Measurements from ENCODE around the gene ABCF3. TPM values are rescaled to one million over a fixed set of nuclear protein-coding genes. Genes with fewer than 3 reads are reported as not detected.

Gene ABCF3
- total and polyA plus RNA-seq, 2 of the 13 experiments (the other 11 are each of a cell fraction or from before 2014, with no cell fraction given), result 38.8 to 46.5 TPM

DNA sequence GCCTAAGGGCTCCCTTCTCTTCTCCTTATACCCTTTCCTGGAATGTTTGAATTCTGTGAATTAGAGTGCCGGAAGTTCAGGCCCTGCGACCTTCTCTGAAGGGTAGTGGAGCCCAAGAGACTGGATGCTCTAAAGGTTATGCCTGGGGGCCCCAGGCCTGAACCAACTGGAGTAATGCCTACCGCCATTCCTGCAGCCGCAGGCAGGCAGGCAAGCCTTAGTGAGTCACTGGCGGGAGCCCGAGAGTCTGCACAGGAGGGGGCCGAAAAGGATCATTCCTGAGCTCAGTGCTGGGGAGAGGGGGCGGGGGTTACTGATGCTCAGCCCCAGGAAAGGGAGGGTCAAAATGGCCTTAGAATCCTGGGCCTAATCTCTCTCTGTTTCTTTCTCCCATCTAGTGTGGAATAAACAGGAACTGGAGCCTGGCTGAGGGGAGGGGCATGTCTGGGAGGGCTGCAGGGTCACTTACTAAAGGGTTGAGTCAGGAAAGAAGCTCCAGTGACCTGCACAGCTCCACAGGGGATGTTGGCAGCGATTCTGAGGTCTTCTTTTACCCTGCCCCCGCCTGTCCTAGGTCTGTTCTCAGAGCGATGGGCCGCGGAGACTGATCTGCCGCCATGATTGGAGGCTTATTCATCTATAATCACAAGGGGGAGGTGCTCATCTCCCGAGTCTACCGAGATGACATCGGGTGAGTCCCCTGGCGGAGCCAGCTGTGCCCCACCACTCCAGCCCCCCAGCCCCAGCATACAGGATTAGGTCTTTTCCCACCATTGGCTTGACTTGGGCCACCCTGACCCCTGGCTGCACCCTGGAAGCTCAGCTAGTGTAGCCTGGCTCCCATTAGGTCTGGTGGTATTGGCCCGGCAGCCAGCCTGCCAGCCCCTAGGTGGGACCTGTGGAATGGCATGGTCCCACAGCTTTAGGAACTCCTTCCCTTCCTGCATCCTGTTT lies 9.3 kb upstream of the ABCF3 start (continued):
- TF ChIP-seq ZNF563 (CRISPR knock-in tag; IDR thresholded peaks at IDR 0.05) (no peak), POLR2A (IDR thresholded peaks at IDR 0.05; ENCODE audit: insufficient read depth in 1 of 2, low read depth in 2 of 2, low read length in 2 of 2) (peak in 1 of 2 experiments; percentile 23; a peak in 1 of 4 replicates), ZFX (CRISPR knock-in tag; IDR thresholded peaks at IDR 0.05; ENCODE audit: low read depth) (peak; percentile 59), SMYD3 (CRISPR knock-in tag; IDR thresholded peaks at IDR 0.05) (no peak), NR2F2 (IDR thresholded peaks at IDR 0.05; ENCODE audit: borderline replicate concordance, low read depth) (no peak), ATF7 (IDR thresholded peaks at IDR 0.05) (no peak), ATF7 (CRISPR knock-in tag; IDR thresholded peaks at IDR 0.05) (no peak), ELF1 (CRISPR knock-in tag; IDR thresholded peaks at IDR 0.05) (0 out of 2 replicates have a peak, but pooled peaks have one; percentile 22), XRCC5 (optimal IDR thresholded peaks at IDR 0.05; ENCODE audit: low read length) (no peak), FOXP1 (IDR thresholded peaks at IDR 0.05) (no peak), FOXP1 (CRISPR knock-in tag; IDR thresholded peaks at IDR 0.05) (no peak), KLF6 (CRISPR knock-in tag; IDR thresholded peaks at IDR 0.05) (no peak)
- TF ChIP-seq, protein P1, sequence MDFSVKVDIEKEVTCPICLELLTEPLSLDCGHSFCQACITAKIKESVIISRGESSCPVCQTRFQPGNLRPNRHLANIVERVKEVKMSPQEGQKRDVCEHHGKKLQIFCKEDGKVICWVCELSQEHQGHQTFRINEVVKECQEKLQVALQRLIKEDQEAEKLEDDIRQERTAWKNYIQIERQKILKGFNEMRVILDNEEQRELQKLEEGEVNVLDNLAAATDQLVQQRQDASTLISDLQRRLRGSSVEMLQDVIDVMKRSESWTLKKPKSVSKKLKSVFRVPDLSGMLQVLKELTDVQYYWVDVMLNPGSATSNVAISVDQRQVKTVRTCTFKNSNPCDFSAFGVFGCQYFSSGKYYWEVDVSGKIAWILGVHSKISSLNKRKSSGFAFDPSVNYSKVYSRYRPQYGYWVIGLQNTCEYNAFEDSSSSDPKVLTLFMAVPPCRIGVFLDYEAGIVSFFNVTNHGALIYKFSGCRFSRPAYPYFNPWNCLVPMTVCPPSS (IDR thresholded peaks at IDR 0.05), result no peak
- TF ChIP-seq, protein P2, sequence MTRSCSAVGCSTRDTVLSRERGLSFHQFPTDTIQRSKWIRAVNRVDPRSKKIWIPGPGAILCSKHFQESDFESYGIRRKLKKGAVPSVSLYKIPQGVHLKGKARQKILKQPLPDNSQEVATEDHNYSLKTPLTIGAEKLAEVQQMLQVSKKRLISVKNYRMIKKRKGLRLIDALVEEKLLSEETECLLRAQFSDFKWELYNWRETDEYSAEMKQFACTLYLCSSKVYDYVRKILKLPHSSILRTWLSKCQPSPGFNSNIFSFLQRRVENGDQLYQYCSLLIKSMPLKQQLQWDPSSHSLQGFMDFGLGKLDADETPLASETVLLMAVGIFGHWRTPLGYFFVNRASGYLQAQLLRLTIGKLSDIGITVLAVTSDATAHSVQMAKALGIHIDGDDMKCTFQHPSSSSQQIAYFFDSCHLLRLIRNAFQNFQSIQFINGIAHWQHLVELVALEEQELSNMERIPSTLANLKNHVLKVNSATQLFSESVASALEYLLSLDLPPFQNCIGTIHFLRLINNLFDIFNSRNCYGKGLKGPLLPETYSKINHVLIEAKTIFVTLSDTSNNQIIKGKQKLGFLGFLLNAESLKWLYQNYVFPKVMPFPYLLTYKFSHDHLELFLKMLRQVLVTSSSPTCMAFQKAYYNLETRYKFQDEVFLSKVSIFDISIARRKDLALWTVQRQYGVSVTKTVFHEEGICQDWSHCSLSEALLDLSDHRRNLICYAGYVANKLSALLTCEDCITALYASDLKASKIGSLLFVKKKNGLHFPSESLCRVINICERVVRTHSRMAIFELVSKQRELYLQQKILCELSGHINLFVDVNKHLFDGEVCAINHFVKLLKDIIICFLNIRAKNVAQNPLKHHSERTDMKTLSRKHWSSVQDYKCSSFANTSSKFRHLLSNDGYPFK (CRISPR knock-in tag; IDR thresholded peaks at IDR 0.05; ENCODE audit: borderline replicate concordance), result peak; percentile 69; the same call in 1 of the 2 replicates
- TF ChIP-seq, protein P3, sequence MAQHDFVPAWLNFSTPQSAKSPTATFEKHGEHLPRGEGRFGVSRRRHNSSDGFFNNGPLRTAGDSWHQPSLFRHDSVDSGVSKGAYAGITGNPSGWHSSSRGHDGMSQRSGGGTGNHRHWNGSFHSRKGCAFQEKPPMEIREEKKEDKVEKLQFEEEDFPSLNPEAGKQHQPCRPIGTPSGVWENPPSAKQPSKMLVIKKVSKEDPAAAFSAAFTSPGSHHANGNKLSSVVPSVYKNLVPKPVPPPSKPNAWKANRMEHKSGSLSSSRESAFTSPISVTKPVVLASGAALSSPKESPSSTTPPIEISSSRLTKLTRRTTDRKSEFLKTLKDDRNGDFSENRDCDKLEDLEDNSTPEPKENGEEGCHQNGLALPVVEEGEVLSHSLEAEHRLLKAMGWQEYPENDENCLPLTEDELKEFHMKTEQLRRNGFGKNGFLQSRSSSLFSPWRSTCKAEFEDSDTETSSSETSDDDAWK (CRISPR knock-in tag; IDR thresholded peaks at IDR 0.05), result no peak
- TF ChIP-seq, protein P4, sequence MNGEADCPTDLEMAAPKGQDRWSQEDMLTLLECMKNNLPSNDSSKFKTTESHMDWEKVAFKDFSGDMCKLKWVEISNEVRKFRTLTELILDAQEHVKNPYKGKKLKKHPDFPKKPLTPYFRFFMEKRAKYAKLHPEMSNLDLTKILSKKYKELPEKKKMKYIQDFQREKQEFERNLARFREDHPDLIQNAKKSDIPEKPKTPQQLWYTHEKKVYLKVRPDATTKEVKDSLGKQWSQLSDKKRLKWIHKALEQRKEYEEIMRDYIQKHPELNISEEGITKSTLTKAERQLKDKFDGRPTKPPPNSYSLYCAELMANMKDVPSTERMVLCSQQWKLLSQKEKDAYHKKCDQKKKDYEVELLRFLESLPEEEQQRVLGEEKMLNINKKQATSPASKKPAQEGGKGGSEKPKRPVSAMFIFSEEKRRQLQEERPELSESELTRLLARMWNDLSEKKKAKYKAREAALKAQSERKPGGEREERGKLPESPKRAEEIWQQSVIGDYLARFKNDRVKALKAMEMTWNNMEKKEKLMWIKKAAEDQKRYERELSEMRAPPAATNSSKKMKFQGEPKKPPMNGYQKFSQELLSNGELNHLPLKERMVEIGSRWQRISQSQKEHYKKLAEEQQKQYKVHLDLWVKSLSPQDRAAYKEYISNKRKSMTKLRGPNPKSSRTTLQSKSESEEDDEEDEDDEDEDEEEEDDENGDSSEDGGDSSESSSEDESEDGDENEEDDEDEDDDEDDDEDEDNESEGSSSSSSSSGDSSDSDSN (CRISPR knock-in tag; IDR thresholded peaks at IDR 0.05), result peak; percentile 25; the same call in 1 of the 2 replicates

Measured in HepG2 (cell line).